WTC11 (cell line): ENCODE measurements around the gene LRRC51. TPM values are rescaled to one million over a fixed set of nuclear protein-coding genes. Genes with fewer than 3 reads are reported as not detected.

Experiments
- AFF4 ChIP-seq: sonication (generic); formaldehyde crosslinking; IDR thresholded peaks from 2 replicates; pipeline ENCODE4 v1.8.1; 2023; ENCODE audit warnings: mild to moderate bottlenecking, missing genetic modification reagents, borderline replicate concordance
- ATF1 ChIP-seq: sonication (generic); formaldehyde crosslinking; IDR thresholded peaks from 2 replicates; pipeline ENCODE4 v1.8.1; 2023; ENCODE audit warnings: mild to moderate bottlenecking, moderate library complexity, missing genetic modification reagents
- ATF2 ChIP-seq: sonication (generic); formaldehyde crosslinking; IDR thresholded peaks from 2 replicates; pipeline ENCODE4 v1.8.1; 2022; ENCODE audit warnings: low read depth, missing genetic modification reagents, borderline replicate concordance
- ATF3 ChIP-seq: sonication (generic); formaldehyde crosslinking; conservative IDR thresholded peaks from 2 replicates; pipeline ENCODE4 v1.8.1; 2022; ENCODE audit warnings: mild to moderate bottlenecking, missing genetic modification reagents
- ATF6 ChIP-seq: sonication (generic); formaldehyde crosslinking; IDR thresholded peaks from 2 replicates; pipeline ENCODE4 v1.8.1; 2023; ENCODE audit warnings: mild to moderate bottlenecking, missing genetic modification reagents
- CDX4 ChIP-seq: fragments of 250-450 bp; sonication (Bioruptor Pico); IDR thresholded peaks from 2 replicates; pipeline ENCODE4 v1.9.0; 2021; ENCODE audit warnings: moderate library complexity, mild to moderate bottlenecking, inconsistent platforms, borderline replicate concordance
- CREM ChIP-seq: sonication (generic); formaldehyde crosslinking; IDR thresholded peaks from 2 replicates; pipeline ENCODE4 v1.8.1; 2022; ENCODE audit warnings: mild to moderate bottlenecking, missing genetic modification reagents, moderate library complexity
- EMX1 ChIP-seq: fragments of 250-450 bp; sonication (Bioruptor Pico); IDR thresholded peaks from 2 replicates; pipeline ENCODE4 v1.8.0; 2021; ENCODE audit warnings: mild to moderate bottlenecking
- ESRRA ChIP-seq: sonication (generic); formaldehyde crosslinking; IDR thresholded peaks from 2 replicates; pipeline ENCODE4 v1.8.1; 2022; ENCODE audit warnings: mild to moderate bottlenecking, missing genetic modification reagents, borderline replicate concordance
- FOXJ3 ChIP-seq: sonication (generic); formaldehyde crosslinking; IDR thresholded peaks from 2 replicates; pipeline ENCODE4 v1.9.0; 2021; ENCODE audit warnings: missing genetic modification reagents, mild to moderate bottlenecking, borderline replicate concordance
- IRF2 ChIP-seq: sonication (generic); formaldehyde crosslinking; IDR thresholded peaks from 2 replicates; pipeline ENCODE4 v1.8.0; 2022; ENCODE audit warnings: low read depth, missing genetic modification reagents, borderline replicate concordance
- JAZF1 ChIP-seq: fragments of 250-450 bp; sonication (Bioruptor Pico); IDR thresholded peaks from 2 replicates; pipeline ENCODE4 v1.9.0; 2021; ENCODE audit warnings: moderate library complexity, mild to moderate bottlenecking, inconsistent platforms
- KAT7 ChIP-seq: sonication (generic); formaldehyde crosslinking; IDR thresholded peaks from 2 replicates; pipeline ENCODE4 v1.8.1; 2023; ENCODE audit warnings: missing genetic modification reagents, mild to moderate bottlenecking, borderline replicate concordance
- MXD4 ChIP-seq: fragments of 250-450 bp; sonication (Bioruptor Pico); IDR thresholded peaks from 2 replicates; pipeline ENCODE4 v1.8.0; 2021; ENCODE audit warnings: mild to moderate bottlenecking, moderate library complexity, borderline replicate concordance
- MYBL2 ChIP-seq: sonication (generic); formaldehyde crosslinking; IDR thresholded peaks from 2 replicates; pipeline ENCODE4 v1.8.1; 2023; ENCODE audit warnings: mild to moderate bottlenecking, moderate library complexity, missing genetic modification reagents
- NR3C1 ChIP-seq: sonication (generic); formaldehyde crosslinking; conservative IDR thresholded peaks from 2 replicates; pipeline ENCODE4 v1.8.1; 2023; ENCODE audit warnings: low read depth, mild to moderate bottlenecking, missing genetic modification reagents
- OVOL2 ChIP-seq: fragments of 250-450 bp; sonication (Bioruptor Pico); IDR thresholded peaks from 2 replicates; pipeline ENCODE4 v1.9.0; 2021; ENCODE audit warnings: mild to moderate bottlenecking, borderline replicate concordance
- PREB ChIP-seq: sonication (generic); formaldehyde crosslinking; IDR thresholded peaks from 2 replicates; pipeline ENCODE4 v1.8.1; 2022; ENCODE audit warnings: mild to moderate bottlenecking, missing genetic modification reagents, moderate library complexity, borderline replicate concordance
- SMAD4 ChIP-seq: sonication (generic); formaldehyde crosslinking; IDR thresholded peaks from 2 replicates; pipeline ENCODE4 v1.8.0; 2022; ENCODE audit warnings: mild to moderate bottlenecking, missing genetic modification reagents
- TEAD4 ChIP-seq: sonication (generic); formaldehyde crosslinking; IDR thresholded peaks from 2 replicates; pipeline ENCODE4 v1.8.0; 2022; ENCODE audit warnings: mild to moderate bottlenecking, missing genetic modification reagents
- TP53 ChIP-seq: sonication (generic); formaldehyde crosslinking; IDR thresholded peaks from 2 replicates; pipeline ENCODE4 v1.8.1; 2023; ENCODE audit warnings: mild to moderate bottlenecking, missing genetic modification reagents
- ZNF121 ChIP-seq: sonication (generic); formaldehyde crosslinking; IDR thresholded peaks from 2 replicates; pipeline ENCODE4 v1.8.0; 2023; ENCODE audit warnings: missing genetic modification reagents
- ZNF317 ChIP-seq: sonication (generic); formaldehyde crosslinking; IDR thresholded peaks from 2 replicates; pipeline ENCODE4 v1.8.1; 2023; ENCODE audit warnings: low read depth, mild to moderate bottlenecking, moderate library complexity, missing genetic modification reagents, borderline replicate concordance
- ZNF423 ChIP-seq: fragments of 250-450 bp; sonication (Bioruptor Pico); IDR thresholded peaks from 2 replicates; pipeline ENCODE4 v2.1.2; 2022; ENCODE audit warnings: mild to moderate bottlenecking, moderate library complexity
- ZNF532 ChIP-seq: fragments of 250-450 bp; sonication (Bioruptor Pico); IDR thresholded peaks from 2 replicates; pipeline ENCODE4 v1.9.0; 2021; ENCODE audit warnings: mild to moderate bottlenecking, borderline replicate concordance
- total RNA-seq: library from RNA; stranded (reverse); gene quantifications from 3 replicates; pipeline ENCODE4 v1.2.3, GENCODE V29; 2021

LRRC51 gene
- total RNA-seq, 1 experiment from 2014 or later, result 5.3 TPM

- TF ChIP-seq ATF2 (CRISPR knock-in tag) (no peak), CREM (CRISPR knock-in tag) (no peak), OVOL2 (CRISPR knock-in tag) (no peak), SMAD4 (CRISPR knock-in tag) (no peak), ZNF423 (CRISPR knock-in tag) (no peak), ZNF317 (CRISPR knock-in tag) (no peak), ATF6 (CRISPR knock-in tag) (no peak), MYBL2 (CRISPR knock-in tag) (no peak), IRF2 (CRISPR knock-in tag) (no peak), FOXJ3 (CRISPR knock-in tag) (no peak), CDX4 (CRISPR knock-in tag) (no peak), TEAD4 (CRISPR knock-in tag) (no peak), ATF1 (CRISPR knock-in tag) (no peak), AFF4 (CRISPR knock-in tag) (no peak; the same call in 1 of the 2 replicates), ESRRA (no peak), JAZF1 (CRISPR knock-in tag) (no peak), ATF3 (CRISPR knock-in tag) (no peak), MXD4 (CRISPR knock-in tag) (no peak), ZNF532 (no peak), NR3C1 (CRISPR knock-in tag) (no peak), EMX1 (no peak), ZNF121 (CRISPR knock-in tag) (no peak), KAT7 (CRISPR knock-in tag) (0 out of 2 replicates have a peak, but pooled peaks have one; percentile 35), TP53 (CRISPR knock-in tag) (no peak), PREB (no peak)
These were observed 22.5 kb downstream of the LRRC51 start, which contains the start of gene LAMTOR1 (continued) for GRCh38 chr11:72102946-72103753.
